GM06990 (cell line): ENCODE results near the gene SERPINB5.

Experiments used
- DNase-seq: peaks from one replicate; pipeline ENCODE4 v3.0.0-alpha.2; 2011; ENCODE audit not compliant: insufficient read length; ENCODE audit errors: extremely low read depth
- H3K27me3 ChIP-seq: replicated peaks from 2 replicates; pipeline ENCODE4 v1.6.0; 2011; ENCODE audit warnings: low read length; ENCODE audit not compliant: control insufficient read depth, insufficient read depth
- H3K36me3 ChIP-seq: 2 replicates; pipeline ENCODE4 v1.5.1; 2011; ENCODE audit warnings: low read length; ENCODE audit not compliant: control insufficient read depth, insufficient read depth
- H3K4me3 ChIP-seq: replicated peaks from 2 replicates; pipeline ENCODE4 v1.5.1; 2011; ENCODE audit warnings: low read depth, mild to moderate bottlenecking, control low read depth, low read length
- TF ChIP-seq, protein P1 (sequence below): IDR thresholded peaks from 2 replicates; pipeline ENCODE4 v1.5.1; 2011; ENCODE audit warnings: low read length, control low read depth, mild to moderate bottlenecking, inconsistent platforms; ENCODE audit not compliant: insufficient read depth, poor library complexity, severe bottlenecking

The SERPINB5 gene

GRCh38 chr18:63438181-63438580 lies 38.6 kb upstream of the SERPINB5 start:
- DNase-seq, result no peak
- Histone ChIP-seq H3K4me3 (no peak overlapping the region), H3K27me3 (no peaks in the 10 kb centered on the region), H3K36me3 (no peaks in the 10 kb centered on the region)
- TF ChIP-seq, protein P1, sequence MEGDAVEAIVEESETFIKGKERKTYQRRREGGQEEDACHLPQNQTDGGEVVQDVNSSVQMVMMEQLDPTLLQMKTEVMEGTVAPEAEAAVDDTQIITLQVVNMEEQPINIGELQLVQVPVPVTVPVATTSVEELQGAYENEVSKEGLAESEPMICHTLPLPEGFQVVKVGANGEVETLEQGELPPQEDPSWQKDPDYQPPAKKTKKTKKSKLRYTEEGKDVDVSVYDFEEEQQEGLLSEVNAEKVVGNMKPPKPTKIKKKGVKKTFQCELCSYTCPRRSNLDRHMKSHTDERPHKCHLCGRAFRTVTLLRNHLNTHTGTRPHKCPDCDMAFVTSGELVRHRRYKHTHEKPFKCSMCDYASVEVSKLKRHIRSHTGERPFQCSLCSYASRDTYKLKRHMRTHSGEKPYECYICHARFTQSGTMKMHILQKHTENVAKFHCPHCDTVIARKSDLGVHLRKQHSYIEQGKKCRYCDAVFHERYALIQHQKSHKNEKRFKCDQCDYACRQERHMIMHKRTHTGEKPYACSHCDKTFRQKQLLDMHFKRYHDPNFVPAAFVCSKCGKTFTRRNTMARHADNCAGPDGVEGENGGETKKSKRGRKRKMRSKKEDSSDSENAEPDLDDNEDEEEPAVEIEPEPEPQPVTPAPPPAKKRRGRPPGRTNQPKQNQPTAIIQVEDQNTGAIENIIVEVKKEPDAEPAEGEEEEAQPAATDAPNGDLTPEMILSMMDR, result no peak

DNA sequence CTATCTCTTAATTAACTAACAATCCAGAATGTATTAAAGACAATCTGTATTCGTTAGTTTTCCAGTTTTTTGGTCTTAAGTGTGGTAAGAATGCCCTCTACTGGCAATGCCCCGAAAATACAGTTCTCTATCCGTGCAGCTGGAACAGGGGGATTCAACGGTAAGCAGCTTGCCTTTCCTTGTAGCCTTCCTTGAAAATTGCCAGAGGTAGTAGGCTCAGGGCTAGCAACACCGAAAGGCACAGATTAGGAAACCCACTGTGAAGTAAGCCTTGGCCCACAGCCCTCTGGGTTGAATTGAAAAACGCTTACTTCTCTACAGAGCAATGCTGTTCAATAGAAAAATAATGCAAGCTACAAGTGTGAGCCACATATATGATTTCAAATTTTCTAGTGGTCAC lies 37.4 kb upstream of the SERPINB5 start:
- Histone ChIP-seq H3K4me3 (no peak overlapping the region), H3K36me3 (no peaks in the 10 kb centered on the region), H3K27me3 (no peaks in the 10 kb centered on the region)
- DNase-seq, result peak; percentile 20
- TF ChIP-seq, protein P1, result peak; percentile 81

DNA sequence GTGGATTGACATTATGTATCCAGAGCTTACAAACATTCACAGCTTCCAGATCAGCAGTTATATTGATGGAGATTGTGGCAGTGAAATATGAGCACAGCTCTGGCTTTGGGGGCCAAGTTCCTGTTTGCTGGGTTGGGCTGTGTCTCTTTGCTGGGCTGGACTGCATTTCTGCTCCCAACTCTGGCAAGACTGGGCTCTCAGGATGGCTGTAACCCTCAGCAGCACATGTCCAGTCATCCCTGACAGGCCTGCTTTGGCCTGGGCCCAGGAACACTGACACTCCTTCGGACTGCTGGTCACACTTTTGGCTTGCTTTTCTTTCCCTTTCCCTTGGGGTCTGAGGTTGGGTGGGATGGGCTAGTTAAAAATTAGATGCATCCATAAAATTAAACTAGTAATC lies 36.5 kb upstream of the SERPINB5 start:
- TF ChIP-seq, protein P1, result no peak
- H3K4me3 ChIP-seq, result no peak overlapping the region
- no peaks in the 10 kb centered on the region for H3K27me3 ChIP-seq
- no peak for DNase-seq
- H3K36me3 ChIP-seq, result no peaks in the 10 kb centered on the region

DNA sequence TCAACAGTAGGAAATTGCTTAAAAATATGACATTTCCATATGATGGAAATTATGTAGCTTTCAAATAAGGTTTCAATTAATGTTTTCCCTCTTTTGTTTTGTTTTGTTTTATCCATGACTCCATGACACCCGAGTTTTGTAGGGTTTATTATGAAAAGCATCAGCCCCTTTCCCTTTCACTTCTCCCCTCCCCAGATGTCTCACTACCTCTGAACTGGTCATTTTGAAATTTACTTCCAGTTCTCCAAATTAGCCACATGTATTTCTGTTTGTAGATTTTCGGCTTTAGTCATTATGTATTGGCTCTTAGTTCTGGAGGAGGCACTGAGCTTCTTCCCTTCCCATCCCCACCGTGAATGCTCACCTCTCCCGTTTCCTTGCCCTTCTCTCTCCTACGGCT lies 35.9 kb upstream of the SERPINB5 start:
- no peak for DNase-seq
- TF ChIP-seq, protein P1, result no peak
- H3K4me3 ChIP-seq, result no peak overlapping the region
- H3K27me3 ChIP-seq, result no peaks in the 10 kb centered on the region
- no peaks in the 10 kb centered on the region for H3K36me3 ChIP-seq

- Histone ChIP-seq H3K36me3 (no peaks in the 10 kb centered on the region), H3K27me3 (no peaks in the 10 kb centered on the region), H3K4me3 (no peak overlapping the region)
- no peak for DNase-seq
- TF ChIP-seq, protein P1, result no peak
Measured at GRCh38 chr18:63443829-63444228, 32.9 kb upstream of the SERPINB5 start.

- Histone ChIP-seq H3K4me3 (no peak overlapping the region), H3K27me3 (no peaks in the 10 kb centered on the region), H3K36me3 (no peaks in the 10 kb centered on the region)
- no peak for DNase-seq
- TF ChIP-seq, protein P1, result no peak
Measured at GRCh38 chr18:63444580-63444979, 32.2 kb upstream of the SERPINB5 start.
